Cerebellar cortex (tissue), 1 donor: ENCODE data around the gene RFPL4A.

Experiments used
- DNase-seq: peaks from one replicate; pipeline ENCODE4 v3.0.0-alpha.2; 2015; ENCODE audit warnings: low spot score

Gene RFPL4A

GRCh38 chr19:55809381-55810058 is 50.6 kb downstream of the RFPL4A start:
- DNase-seq, result peak; percentile 65

GRCh38 chr19:55811340-55811739 is 52.4 kb downstream of the RFPL4A start:
- DNase-seq, result no peak

- no peak for DNase-seq
These were observed 53.6 kb downstream of the RFPL4A start for GRCh38 chr19:55812449-55812848.
